Testis (tissue), 2 donors: Measurements from ENCODE around the gene TAF1B.

Source experiments
- CTCF ChIP-seq, 3 experiments: fragments of 450-650 bp in 2 of 3; fragments of 200-600 bp in 1 of 3; sonication (generic) in 1 of 3; IDR thresholded peaks; one replicate each; pipeline ENCODE4 v1.5.1; 2016 to 2019; ENCODE audit warnings: antibody characterized with exemption in 3 of 3, mild to moderate bottlenecking in 2 of 3, moderate library complexity in 1 of 3
- POLR2A ChIP-seq: fragments of 450-650 bp; IDR thresholded peaks from one replicate; pipeline ENCODE4 v1.6.1; 2017; ENCODE audit warnings: antibody characterized with exemption, mild to moderate bottlenecking, moderate library complexity

- TF ChIP-seq CTCF (IDR thresholded peaks at IDR 0.05) (no peak), POLR2A (no peak)
Observed at GRCh38 chr2:9808334-9809063, 34.8 kb upstream of the TAF1B start.
